Osteocyte (in vitro differentiated cells): Measurements from ENCODE around the gene NYAP2. TPM values are rescaled to one million over a fixed set of nuclear protein-coding genes. Genes with fewer than 3 reads are reported as not detected.

Experiments used
- DNase-seq: peaks from one replicate; pipeline ENCODE4 v3.0.0; 2021; ENCODE audit warnings: mixed read lengths; ENCODE audit not compliant: unreplicated experiment; ENCODE audit errors: extremely low spot score
- H3K27ac Mint-ChIP-seq: one replicate; pipeline ENCODE4 v1.8.0; 2021; ENCODE audit warnings: mild to moderate bottlenecking, mixed read lengths; ENCODE audit not compliant: unreplicated experiment
- H3K27me3 Mint-ChIP-seq: one replicate; pipeline ENCODE4 v1.8.0; 2021; ENCODE audit warnings: mixed read lengths; ENCODE audit not compliant: unreplicated experiment
- H3K36me3 Mint-ChIP-seq: one replicate; pipeline ENCODE4 v1.8.0; 2021; ENCODE audit warnings: mixed read lengths; ENCODE audit not compliant: unreplicated experiment
- H3K4me1 Mint-ChIP-seq: one replicate; pipeline ENCODE4 v1.8.0; 2021; ENCODE audit warnings: mixed read lengths; ENCODE audit not compliant: unreplicated experiment
- H3K4me3 Mint-ChIP-seq: one replicate; pipeline ENCODE4 v1.8.0; 2021; ENCODE audit warnings: mild to moderate bottlenecking, moderate library complexity, mixed read lengths; ENCODE audit not compliant: unreplicated experiment
- H3K9me3 Mint-ChIP-seq: one replicate; pipeline ENCODE4 v1.8.0; 2021; ENCODE audit warnings: mixed read lengths; ENCODE audit not compliant: unreplicated experiment
- CTCF ChIP-seq: fragments of 200-600 bp; sonication (generic); IDR thresholded peaks from 2 replicates; pipeline ENCODE4 v1.5.0; 2021; ENCODE audit warnings: antibody characterized with exemption, mild to moderate bottlenecking, moderate library complexity
- total RNA-seq: library from RNA; stranded (reverse); gene quantifications from 2 replicates; pipeline ENCODE4 v1.2.1, GENCODE V29; 2021

NYAP2 gene
- total RNA-seq, 1 donor from 2014 or later: not detected

GRCh38 chr2:225608136-225608535, 208.6 kb downstream of the NYAP2 start:
- Mint-ChIP-seq H3K4me1 (no peaks in the 10 kb centered on the region), H3K36me3 (no peaks in the 10 kb centered on the region), H3K4me3 (no peak overlapping the region), H3K9me3 (no peaks in the 10 kb centered on the region), H3K27me3 (peaks cover 2% of the 10 kb centered on the region), H3K27ac (no peak overlapping the region)
- TF ChIP-seq CTCF: no peak
- no peak for DNase-seq

GRCh38 chr2:225612636-225613035, 213.1 kb downstream of the NYAP2 start:
- DNase-seq: no peak
- Mint-ChIP-seq H3K27ac (no peak overlapping the region), H3K4me3 (no peak overlapping the region), H3K36me3 (no peaks in the 10 kb centered on the region), H3K9me3 (no peaks in the 10 kb centered on the region), H3K27me3 (peaks cover 2% of the 10 kb centered on the region), H3K4me1 (no peaks in the 10 kb centered on the region)
- TF ChIP-seq CTCF: no peak

- no peaks in the 10 kb centered on the region for H3K4me1 Mint-ChIP-seq
- H3K36me3 Mint-ChIP-seq: no peaks in the 10 kb centered on the region
- DNase-seq: no peak
- no peak overlapping the region for H3K4me3 Mint-ChIP-seq
- peaks cover 2% of the 10 kb centered on the region for H3K27me3 Mint-ChIP-seq
- no peak for TF ChIP-seq CTCF
- no peak overlapping the region for H3K27ac Mint-ChIP-seq
- H3K9me3 Mint-ChIP-seq: no peaks in the 10 kb centered on the region
Measured at GRCh38 chr2:225614915-225615314, 215.4 kb downstream of the NYAP2 start.

GRCh38 chr2:225615514-225615913, 216.0 kb downstream of the NYAP2 start:
- H3K27me3 Mint-ChIP-seq: peaks cover 2% of the 10 kb centered on the region
- H3K27ac Mint-ChIP-seq: no peak overlapping the region
- no peaks in the 10 kb centered on the region for H3K9me3 Mint-ChIP-seq
- no peak for DNase-seq
- TF ChIP-seq CTCF: no peak
- no peaks in the 10 kb centered on the region for H3K4me1 Mint-ChIP-seq
- no peaks in the 10 kb centered on the region for H3K36me3 Mint-ChIP-seq
- no peak overlapping the region for H3K4me3 Mint-ChIP-seq

- no peak overlapping the region for H3K27ac Mint-ChIP-seq
- H3K27me3 Mint-ChIP-seq: peaks cover 2% of the 10 kb centered on the region
- no peaks in the 10 kb centered on the region for H3K36me3 Mint-ChIP-seq
- no peaks in the 10 kb centered on the region for H3K9me3 Mint-ChIP-seq
- no peak for TF ChIP-seq CTCF
- no peaks in the 10 kb centered on the region for H3K4me1 Mint-ChIP-seq
- no peak overlapping the region for H3K4me3 Mint-ChIP-seq
- no peak for DNase-seq
Measured at GRCh38 chr2:225616372-225616771, 216.9 kb downstream of the NYAP2 start.
